Esophagus mucosa (tissue), 1 donor: ENCODE measurements around the gene GKN1. TPM values are rescaled to one million over a fixed set of nuclear protein-coding genes. Genes with fewer than 3 reads are reported as not detected.
A peak's percentile ranks its signal among the peaks of the same experiment; 100 is the strongest.
"Not testable (repeated sequence)": the region's sequence is repeated elsewhere in the genome, so short reads cannot be mapped to it uniquely, and the experiment has no call there.

ENCODE experiments used
- ATAC-seq: fragments of 200-7000 bp; cut with Tn5 transposase; one replicate; pipeline ENCODE4 v1.9.1; 2020
- total RNA-seq: library from RNA; stranded (reverse); gene quantifications from one replicate; pipeline ENCODE4 v1.2.4, GENCODE V29; 2023
- donor health status: DM: yes; HTN: yes; CAD: no.

GKN1 gene, protein sequence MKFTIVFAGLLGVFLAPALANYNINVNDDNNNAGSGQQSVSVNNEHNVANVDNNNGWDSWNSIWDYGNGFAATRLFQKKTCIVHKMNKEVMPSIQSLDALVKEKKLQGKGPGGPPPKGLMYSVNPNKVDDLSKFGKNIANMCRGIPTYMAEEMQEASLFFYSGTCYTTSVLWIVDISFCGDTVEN
- not detected for total RNA-seq

GRCh38 chr2:68974251-68974650 lies at the start of gene GKN1:
Gene GKN1, plus strand, starts transcription at chr2:68974636. Its CDS starts 42 bp downstream, at chr2:68974678.
- ATAC-seq: no peak

GRCh38 chr2:68925295-68925896 lies 49.0 kb upstream of the GKN1 start:
- peak; percentile 79 for ATAC-seq

DNA sequence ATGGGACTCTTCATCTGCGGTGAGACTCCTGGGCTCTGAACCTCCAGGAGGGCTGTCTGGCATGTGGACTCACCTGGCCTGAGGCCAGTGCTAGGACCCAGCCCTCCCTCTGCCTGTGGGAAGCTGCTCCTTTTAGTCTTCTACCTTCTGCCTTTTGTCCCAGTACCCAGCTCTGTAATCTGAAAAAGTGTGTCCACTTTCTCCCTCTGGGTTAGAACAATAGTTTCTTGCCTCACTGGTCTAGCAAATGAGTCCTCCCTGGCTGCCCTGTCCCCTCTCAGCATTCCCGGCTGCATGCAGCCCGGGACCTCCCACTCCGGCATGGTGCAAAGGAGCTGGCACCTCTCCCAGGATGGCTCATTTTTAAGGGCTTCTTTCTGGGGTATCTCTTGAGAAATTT lies 47.6 kb upstream of the GKN1 start:
- ATAC-seq: no peak

- ATAC-seq: no peak
Observed at GRCh38 chr2:68931149-68931711, 43.2 kb upstream of the GKN1 start.

DNA sequence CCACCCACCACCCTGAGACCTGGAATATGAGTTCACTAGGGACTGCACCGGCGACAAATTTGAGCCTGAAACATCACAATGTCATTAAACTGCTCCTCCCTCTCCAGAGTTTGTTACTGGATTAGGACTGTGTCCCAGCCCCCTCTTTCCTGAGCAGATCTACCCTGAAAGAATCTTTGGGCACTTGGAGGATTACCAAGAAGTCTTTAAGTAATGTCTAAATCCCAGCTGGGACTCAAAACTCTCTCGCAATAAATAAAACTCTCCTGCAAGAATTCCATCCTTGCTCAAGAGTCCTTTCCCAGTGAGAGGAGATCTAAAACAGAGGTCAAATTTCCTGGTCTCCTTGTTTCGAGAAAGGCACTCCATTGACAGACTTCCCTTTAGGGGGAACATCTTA lies 42.6 kb upstream of the GKN1 start:
- ATAC-seq: no peak

GRCh38 chr2:68932402-68932801 lies 42.0 kb upstream of the GKN1 start:
- ATAC-seq: no peak

GRCh38 chr2:68934021-68934420 lies 40.4 kb upstream of the GKN1 start:
- no peak for ATAC-seq

DNA sequence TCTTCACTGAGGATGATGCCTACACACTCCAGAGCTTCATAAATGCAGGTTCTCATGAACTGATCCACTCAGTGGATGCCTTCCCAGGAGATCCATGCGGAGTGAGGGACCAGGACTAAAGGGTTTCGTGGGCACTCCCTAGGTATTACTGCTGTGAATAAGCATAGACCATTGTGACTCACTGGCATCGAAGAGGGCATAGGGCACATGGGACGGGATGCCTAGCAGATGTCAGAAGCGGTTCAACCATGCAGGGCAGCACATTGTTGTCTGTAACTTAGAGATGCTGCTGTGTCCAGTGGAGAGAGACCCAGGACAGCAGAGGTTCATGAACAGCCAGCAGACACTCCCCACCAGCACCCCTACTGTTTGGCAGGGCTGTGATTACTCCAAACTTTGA lies 39.0 kb upstream of the GKN1 start:
- peak; percentile 49 for ATAC-seq

DNA sequence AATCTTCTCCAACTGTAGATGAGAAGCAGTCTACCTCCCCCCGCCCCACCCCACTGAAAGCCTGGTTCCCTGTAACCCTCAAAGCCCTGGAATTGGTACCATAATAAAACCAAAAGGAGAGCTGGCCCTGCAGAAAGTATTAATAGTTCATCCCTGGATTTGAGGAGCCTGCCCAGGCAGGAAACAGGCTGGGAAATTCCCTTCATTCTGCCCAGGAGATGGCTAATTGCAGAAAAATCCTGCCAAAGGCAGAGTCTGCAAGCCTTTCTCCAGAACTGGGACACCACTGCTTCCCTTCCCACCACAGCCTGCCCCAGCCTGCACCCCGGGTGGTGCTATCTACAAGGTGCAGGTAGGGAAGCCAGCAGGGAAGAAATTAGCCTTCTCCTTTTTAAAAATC lies 38.0 kb upstream of the GKN1 start:
- peak; percentile 69 for ATAC-seq

DNA sequence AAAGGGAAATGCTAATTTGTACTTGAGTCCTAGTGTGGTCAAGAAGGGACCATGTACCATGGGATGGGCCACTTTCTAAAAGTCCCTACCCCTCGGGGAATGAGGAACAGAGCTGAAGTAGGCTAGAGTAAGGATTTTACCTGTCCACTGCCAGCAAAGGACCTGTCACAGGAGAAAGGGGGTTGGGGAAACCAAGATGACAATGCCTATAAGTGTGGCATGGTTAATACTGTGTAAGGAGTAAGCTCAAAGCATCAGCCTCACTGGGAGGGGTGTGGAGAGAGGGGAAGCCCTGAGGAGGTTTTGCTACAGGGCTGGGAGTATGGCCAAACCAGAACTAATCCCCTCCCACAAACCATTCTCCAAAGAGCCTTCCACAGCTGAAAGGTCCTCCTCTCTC lies 37.5 kb upstream of the GKN1 start:
- peak; percentile 46 for ATAC-seq

GRCh38 chr2:68937346-68938055 lies 36.9 kb upstream of the GKN1 start:
- no peak for ATAC-seq

GRCh38 chr2:68938938-68939337 lies 35.5 kb upstream of the GKN1 start:
- ATAC-seq: no peak

- ATAC-seq: no peak
Observed at GRCh38 chr2:68939962-68940361, 34.5 kb upstream of the GKN1 start.

DNA sequence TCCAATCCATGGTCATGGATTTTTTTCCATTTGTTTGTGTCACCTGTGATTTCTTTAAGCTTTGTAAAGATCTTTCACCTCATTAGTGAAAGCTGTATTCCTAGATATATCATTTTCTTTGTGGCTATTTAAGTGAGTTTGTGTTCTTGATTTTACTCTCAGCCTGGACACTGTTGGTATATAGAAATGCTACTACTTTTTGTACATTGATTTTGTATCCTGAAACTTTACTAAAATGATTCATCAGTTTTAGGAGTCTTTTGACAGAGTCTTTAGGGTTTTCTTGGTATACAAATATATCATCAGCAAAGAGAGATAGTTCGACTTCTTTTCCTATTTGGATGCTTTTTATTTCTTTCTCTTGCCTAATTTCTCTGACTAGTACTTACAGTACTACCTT lies 34.1 kb upstream of the GKN1 start:
- no peak for ATAC-seq

GRCh38 chr2:68942827-68943226 lies 31.6 kb upstream of the GKN1 start:
- no peak for ATAC-seq

- peak; percentile 62 for ATAC-seq
Observed at GRCh38 chr2:68943581-68944568, 30.6 kb upstream of the GKN1 start.

GRCh38 chr2:68946117-68946516 lies 28.3 kb upstream of the GKN1 start:
- ATAC-seq: no peak

DNA sequence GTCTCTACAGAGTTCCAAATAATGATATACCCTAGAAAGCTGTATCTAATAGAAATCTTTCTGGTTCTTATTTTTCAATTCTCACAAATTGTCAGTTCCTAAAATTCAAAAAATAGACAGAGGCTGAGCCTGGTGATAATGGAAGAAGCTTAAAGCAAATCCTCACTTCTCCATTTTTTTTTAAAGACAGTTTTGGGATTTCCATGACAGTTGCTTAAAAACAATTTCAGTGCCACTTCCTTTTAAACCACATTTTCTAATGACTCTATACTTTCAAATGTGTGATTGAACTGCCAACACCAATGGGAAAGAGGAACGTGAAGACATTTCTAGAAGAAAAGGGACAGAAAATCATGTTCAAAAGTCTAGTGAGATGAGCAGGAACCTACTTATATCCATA lies 25.7 kb upstream of the GKN1 start:
- ATAC-seq: no peak

DNA sequence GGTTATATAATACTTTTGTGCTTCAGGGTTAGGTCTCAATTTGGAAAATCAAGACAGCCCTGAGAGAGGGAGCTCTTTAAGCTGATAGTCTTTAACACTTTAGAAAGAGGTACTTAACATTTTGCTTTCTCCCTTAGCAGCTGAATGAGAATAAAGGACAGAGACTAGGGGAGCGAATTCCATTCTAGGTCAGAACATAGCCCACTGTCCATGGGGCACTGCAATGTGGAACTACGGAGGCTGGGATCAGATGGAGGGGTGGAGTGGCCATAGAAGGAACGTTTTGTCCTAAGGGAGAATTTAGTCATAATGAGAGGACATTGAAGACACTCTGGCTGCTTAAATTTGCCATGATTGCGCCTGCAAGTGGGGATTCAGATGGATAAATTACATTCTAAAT lies 22.5 kb upstream of the GKN1 start:
- no peak for ATAC-seq

GRCh38 chr2:68952887-68953521 lies 21.4 kb upstream of the GKN1 start, which contains the start of gene GKN2:
Gene GKN2, minus strand, starts transcription at chr2:68952893. Its CDS starts 32 bp downstream, at chr2:68952861.
- ATAC-seq: no peak

GRCh38 chr2:68955432-68955831 lies 19.0 kb upstream of the GKN1 start:
- ATAC-seq: not testable (repeated sequence)

DNA sequence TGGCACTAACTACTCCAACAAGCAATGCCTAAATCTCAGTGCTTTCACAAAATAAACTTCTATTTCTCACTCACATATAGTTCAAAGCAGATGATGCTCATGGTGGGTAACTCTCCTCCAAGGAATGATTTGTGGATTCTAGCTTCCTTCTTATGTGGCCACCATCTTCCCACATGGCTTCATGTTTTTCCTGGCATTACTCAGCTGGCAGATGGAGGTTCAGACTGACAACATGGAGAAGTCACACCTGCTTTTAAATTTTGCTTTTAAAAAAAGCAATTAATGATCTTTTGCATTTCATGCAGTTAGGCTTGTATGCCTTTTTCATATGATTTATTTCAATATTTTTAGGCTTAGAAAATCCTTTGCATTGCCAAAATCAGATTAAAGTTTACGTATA lies 15.4 kb upstream of the GKN1 start:
- ATAC-seq: no peak
